Nephron progenitor cell (in vitro differentiated cells): ENCODE data around the gene ALDH1B1.

Experiments
- DNase-seq: peaks from one replicate; pipeline ENCODE4 v3.0.0; 2021
- H3K27ac Mint-ChIP-seq: 2 replicates; pipeline ENCODE4 v1.8.0; 2021; ENCODE audit warnings: mild to moderate bottlenecking, moderate library complexity, mixed read lengths
- H3K27me3 Mint-ChIP-seq: 2 replicates; pipeline ENCODE4 v1.8.0; 2021; ENCODE audit warnings: mild to moderate bottlenecking, low read depth, mixed read lengths; ENCODE audit not compliant: poor library complexity
- H3K36me3 Mint-ChIP-seq: 2 replicates; pipeline ENCODE4 v1.8.0; 2021; ENCODE audit warnings: low read depth, mixed read lengths
- H3K4me1 Mint-ChIP-seq: 2 replicates; pipeline ENCODE4 v1.8.0; 2021; ENCODE audit warnings: mixed read lengths
- H3K4me3 Mint-ChIP-seq: 2 replicates; pipeline ENCODE4 v1.8.0; 2021; ENCODE audit warnings: mild to moderate bottlenecking, moderate library complexity, mixed read lengths
- H3K9me3 Mint-ChIP-seq: 2 replicates; pipeline ENCODE4 v1.8.0; 2021; ENCODE audit warnings: mild to moderate bottlenecking, moderate library complexity, mixed read lengths
- TF ChIP-seq, protein P1 (sequence below): fragments of 200-600 bp; sonication (generic); IDR thresholded peaks from 2 replicates; pipeline ENCODE4 v1.5.0; 2021; ENCODE audit warnings: antibody characterized with exemption

Gene ALDH1B1

DNA sequence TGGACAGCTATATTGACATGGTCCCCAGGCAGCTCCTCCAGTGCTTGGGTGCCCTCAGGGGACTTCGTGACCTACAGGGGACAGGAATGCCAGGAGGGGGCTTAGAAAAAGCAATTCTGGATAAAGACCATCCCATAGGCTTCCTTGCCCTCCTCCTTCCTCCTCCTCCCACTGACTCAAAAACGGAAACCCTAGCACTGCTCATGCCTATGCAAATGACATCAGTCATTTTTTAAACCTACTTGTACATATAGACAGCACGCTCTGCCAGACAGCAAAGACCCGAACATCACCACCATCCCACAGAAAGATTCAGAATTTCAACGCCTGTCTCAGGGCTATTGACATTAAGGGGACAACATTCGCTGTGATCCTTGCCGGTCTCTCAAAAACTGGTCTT, 20.8 kb downstream of the ALDH1B1 start:
- H3K27me3 Mint-ChIP-seq = peaks cover 19% of the 10 kb centered on the region
- no peak overlapping the region for H3K4me3 Mint-ChIP-seq
- no peaks in the 10 kb centered on the region for H3K36me3 Mint-ChIP-seq
- no peak for DNase-seq
- TF ChIP-seq, protein P1, sequence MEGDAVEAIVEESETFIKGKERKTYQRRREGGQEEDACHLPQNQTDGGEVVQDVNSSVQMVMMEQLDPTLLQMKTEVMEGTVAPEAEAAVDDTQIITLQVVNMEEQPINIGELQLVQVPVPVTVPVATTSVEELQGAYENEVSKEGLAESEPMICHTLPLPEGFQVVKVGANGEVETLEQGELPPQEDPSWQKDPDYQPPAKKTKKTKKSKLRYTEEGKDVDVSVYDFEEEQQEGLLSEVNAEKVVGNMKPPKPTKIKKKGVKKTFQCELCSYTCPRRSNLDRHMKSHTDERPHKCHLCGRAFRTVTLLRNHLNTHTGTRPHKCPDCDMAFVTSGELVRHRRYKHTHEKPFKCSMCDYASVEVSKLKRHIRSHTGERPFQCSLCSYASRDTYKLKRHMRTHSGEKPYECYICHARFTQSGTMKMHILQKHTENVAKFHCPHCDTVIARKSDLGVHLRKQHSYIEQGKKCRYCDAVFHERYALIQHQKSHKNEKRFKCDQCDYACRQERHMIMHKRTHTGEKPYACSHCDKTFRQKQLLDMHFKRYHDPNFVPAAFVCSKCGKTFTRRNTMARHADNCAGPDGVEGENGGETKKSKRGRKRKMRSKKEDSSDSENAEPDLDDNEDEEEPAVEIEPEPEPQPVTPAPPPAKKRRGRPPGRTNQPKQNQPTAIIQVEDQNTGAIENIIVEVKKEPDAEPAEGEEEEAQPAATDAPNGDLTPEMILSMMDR = no peak
- peaks cover 20% of the 10 kb centered on the region for H3K4me1 Mint-ChIP-seq
- H3K9me3 Mint-ChIP-seq = no peaks in the 10 kb centered on the region
- no peak overlapping the region for H3K27ac Mint-ChIP-seq

DNA sequence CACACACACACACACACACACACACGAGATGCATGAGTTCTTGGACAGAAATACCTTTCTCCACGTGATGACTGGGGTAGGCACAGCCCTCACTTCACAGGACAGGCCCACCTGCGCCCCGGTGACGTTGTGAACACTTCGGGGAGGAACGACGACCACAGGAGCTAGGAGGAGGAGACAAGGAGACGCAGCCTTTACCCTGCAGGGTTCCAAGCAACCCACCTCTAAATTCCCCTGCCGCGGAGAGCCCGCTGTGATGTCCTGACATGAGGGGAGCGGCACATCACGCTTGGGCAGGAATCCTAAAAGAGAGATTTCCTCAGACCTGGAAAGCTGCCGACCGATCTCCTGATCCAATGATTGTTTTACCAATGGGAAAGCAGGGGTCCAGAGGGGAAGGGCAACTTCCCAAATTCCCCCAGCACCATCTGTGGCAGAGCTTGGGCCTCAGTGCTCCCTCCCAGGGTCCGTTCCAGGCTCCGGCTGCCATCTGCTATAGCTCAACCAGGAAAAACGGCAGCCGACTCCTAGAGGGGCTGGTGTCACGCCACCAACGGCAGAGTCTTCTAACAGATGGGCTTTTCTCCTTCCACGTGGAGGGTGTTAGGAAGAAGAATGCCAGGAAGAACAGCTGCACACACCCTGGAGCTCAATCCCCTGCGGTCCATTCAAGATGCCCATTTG, 21.7 kb downstream of the ALDH1B1 start:
- Mint-ChIP-seq H3K4me1 (peaks cover 23% of the 10 kb centered on the region), H3K27ac (peak overlapping the region; percentile 36), H3K36me3 (no peaks in the 10 kb centered on the region), H3K4me3 (no peak overlapping the region), H3K27me3 (peaks cover 19% of the 10 kb centered on the region), H3K9me3 (no peaks in the 10 kb centered on the region)
- TF ChIP-seq, protein P1 = no peak
- DNase-seq = no peak

DNA sequence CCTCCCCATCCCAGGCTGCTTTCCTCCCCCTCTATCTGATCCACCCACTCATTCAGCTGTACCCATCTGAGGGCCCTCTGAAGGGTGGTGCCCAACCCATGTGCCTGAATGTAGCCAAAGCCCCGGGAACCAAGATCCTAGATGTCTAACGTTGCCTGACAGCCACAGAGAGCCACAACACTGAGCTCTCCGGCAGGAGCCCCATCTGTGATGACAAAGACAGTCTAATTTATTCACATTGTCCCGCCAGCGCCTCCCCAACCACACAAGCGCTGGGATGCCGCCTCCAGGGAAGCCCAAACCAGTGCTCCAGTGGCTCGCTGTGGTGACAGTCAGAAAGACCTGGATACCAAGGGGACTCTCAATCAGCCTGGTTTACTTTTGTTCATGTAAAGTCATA, 23.4 kb downstream of the ALDH1B1 start:
- Mint-ChIP-seq H3K4me3 (no peak overlapping the region), H3K27me3 (peaks cover 19% of the 10 kb centered on the region), H3K27ac (no peak overlapping the region), H3K9me3 (no peaks in the 10 kb centered on the region), H3K4me1 (peaks cover 27% of the 10 kb centered on the region), H3K36me3 (no peaks in the 10 kb centered on the region)
- TF ChIP-seq, protein P1 = no peak
- no peak for DNase-seq

DNA sequence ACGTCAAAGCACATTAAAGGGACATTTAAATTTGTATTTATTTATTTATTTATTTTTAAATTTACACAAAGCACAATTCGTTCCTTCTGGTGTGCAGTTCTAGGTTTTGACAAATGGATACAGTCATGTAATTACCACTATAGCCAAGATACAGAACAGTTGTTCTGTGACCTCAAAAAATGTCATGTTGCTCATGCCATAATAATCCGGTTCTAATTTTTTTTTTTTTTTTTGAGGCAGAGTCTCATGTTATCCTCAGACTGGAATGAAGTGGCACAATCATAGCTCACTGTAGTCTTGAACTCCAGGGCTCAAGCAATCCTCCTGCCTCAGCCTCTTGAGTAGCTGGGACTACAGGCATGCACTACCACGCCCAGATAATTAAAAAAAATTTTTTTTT, 24.0 kb downstream of the ALDH1B1 start:
- TF ChIP-seq, protein P1 = no peak
- no peak overlapping the region for H3K4me3 Mint-ChIP-seq
- H3K36me3 Mint-ChIP-seq = no peaks in the 10 kb centered on the region
- no peak for DNase-seq
- H3K9me3 Mint-ChIP-seq = no peaks in the 10 kb centered on the region
- H3K27ac Mint-ChIP-seq = no peak overlapping the region
- H3K27me3 Mint-ChIP-seq = peaks cover 19% of the 10 kb centered on the region
- H3K4me1 Mint-ChIP-seq = peaks cover 33% of the 10 kb centered on the region

DNA sequence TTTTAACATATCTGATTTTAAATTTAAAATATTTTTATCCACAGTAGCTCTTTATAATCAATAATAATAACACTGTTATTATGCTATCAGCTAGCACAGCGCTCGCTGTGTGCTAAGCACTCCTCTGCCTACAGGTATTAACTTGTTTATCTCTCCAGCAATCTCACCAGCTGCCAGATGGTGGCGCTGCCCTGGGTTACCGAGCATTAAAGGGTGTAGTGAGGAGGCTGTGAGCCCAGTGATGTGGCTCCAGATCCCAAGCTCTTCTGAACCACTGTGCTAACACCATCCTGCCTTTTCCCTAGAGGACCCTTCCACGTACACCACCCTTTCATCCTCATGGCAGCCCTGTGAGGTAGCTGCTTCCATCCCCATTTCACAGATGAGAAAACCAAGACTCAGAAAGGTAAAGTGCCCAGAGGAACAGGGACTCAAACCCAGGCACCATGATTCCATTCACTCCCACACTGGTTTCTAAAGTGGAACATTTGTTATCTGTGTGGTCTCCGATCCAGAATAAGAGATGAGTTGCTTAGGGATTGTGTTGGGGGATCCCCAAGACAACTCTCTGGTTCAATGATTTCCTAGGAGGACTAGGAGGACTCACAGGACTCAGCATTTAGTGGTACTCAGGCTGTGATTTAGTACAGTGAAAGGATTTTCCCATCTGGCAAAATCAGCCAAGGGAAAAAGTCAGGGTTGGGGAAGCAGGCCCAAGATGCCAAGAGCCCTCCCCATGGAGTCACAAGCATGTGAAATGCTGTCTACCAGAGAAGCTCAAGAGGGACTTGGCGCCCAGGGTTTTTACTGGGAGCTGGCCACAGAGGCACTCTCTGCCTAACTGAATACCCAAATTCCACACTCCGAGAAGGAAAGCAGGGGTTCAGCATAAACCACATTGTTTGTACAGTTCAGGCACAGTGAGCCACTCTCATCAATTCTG, 24.8 kb downstream of the ALDH1B1 start:
- TF ChIP-seq, protein P1 = peak; percentile 63
- peaks cover 41% of the 10 kb centered on the region for H3K4me1 Mint-ChIP-seq
- H3K27me3 Mint-ChIP-seq = peaks cover 16% of the 10 kb centered on the region
- H3K9me3 Mint-ChIP-seq = no peaks in the 10 kb centered on the region
- peak; percentile 63 for DNase-seq
- no peak overlapping the region for H3K27ac Mint-ChIP-seq
- no peaks in the 10 kb centered on the region for H3K36me3 Mint-ChIP-seq
- H3K4me3 Mint-ChIP-seq = no peak overlapping the region
